ENCODE data around the gene ATP8B4.

GRCh38 chr15:50120729-50121128 is 1.7 kb upstream of the ATP8B4 start:
- TF ChIP-seq, protein P1, sequence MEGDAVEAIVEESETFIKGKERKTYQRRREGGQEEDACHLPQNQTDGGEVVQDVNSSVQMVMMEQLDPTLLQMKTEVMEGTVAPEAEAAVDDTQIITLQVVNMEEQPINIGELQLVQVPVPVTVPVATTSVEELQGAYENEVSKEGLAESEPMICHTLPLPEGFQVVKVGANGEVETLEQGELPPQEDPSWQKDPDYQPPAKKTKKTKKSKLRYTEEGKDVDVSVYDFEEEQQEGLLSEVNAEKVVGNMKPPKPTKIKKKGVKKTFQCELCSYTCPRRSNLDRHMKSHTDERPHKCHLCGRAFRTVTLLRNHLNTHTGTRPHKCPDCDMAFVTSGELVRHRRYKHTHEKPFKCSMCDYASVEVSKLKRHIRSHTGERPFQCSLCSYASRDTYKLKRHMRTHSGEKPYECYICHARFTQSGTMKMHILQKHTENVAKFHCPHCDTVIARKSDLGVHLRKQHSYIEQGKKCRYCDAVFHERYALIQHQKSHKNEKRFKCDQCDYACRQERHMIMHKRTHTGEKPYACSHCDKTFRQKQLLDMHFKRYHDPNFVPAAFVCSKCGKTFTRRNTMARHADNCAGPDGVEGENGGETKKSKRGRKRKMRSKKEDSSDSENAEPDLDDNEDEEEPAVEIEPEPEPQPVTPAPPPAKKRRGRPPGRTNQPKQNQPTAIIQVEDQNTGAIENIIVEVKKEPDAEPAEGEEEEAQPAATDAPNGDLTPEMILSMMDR (conservative IDR thresholded peaks at IDR 0.05; ENCODE audit: low read length), result no peak
- no peak for TF ChIP-seq EZH2phosphoT487 (IDR thresholded peaks at IDR 0.05; ENCODE audit: borderline replicate concordance)

Measured in Loucy (cell line).